ENCODE results near the gene S100PBP.
"Not testable (repeated sequence)": the region's sequence is repeated elsewhere in the genome, so short reads cannot be mapped to it uniquely, and the experiment has no call there.

S100PBP gene

GRCh38 chr1:32899586-32900296 is 82.3 kb downstream of the S100PBP start:
- DNase-seq (ENCODE audit: low read depth in 2 of 3, low spot score in 2 of 3): no peak

GRCh38 chr1:32900371-32900955 is 83.0 kb downstream of the S100PBP start:
- no peak for DNase-seq (ENCODE audit: low read depth in 2 of 3, low spot score in 2 of 3)

GRCh38 chr1:32900956-32901822 is 83.7 kb downstream of the S100PBP start, which contains the start of gene TMEM54:
Gene TMEM54 (minus strand): TSS chr1:32901389. CDS start chr1:32901238, 151 bp downstream.
- no peak for DNase-seq (ENCODE audit: low read depth in 2 of 3, low spot score in 2 of 3)

GRCh38 chr1:32901823-32902534 is 84.5 kb downstream of the S100PBP start:
- no peak for DNase-seq (ENCODE audit: low read depth in 2 of 3, low spot score in 2 of 3)

GRCh38 chr1:32902535-32902920 is 85.1 kb downstream of the S100PBP start:
- DNase-seq (ENCODE audit: low read depth in 2 of 3, low spot score in 2 of 3): no peak

GRCh38 chr1:32903991-32904785 is 86.7 kb downstream of the S100PBP start:
- no peak for DNase-seq (ENCODE audit: low read depth in 2 of 3, low spot score in 2 of 3)

GRCh38 chr1:32904797-32905196 is 87.3 kb downstream of the S100PBP start:
- DNase-seq (ENCODE audit: low read depth in 2 of 3, low spot score in 2 of 3): no peak

GRCh38 chr1:32905588-32905987 is 88.1 kb downstream of the S100PBP start:
- not testable (repeated sequence) for DNase-seq (ENCODE audit: low read depth in 2 of 3, low spot score in 2 of 3)

GRCh38 chr1:32906654-32907053 is 89.2 kb downstream of the S100PBP start:
- no peak for DNase-seq (ENCODE audit: low read depth in 2 of 3, low spot score in 2 of 3)

- no peak for DNase-seq (ENCODE audit: low read depth in 2 of 3, low spot score in 2 of 3)
Observed at GRCh38 chr1:32907435-32907834, 90.0 kb downstream of the S100PBP start.
